ENCODE data around the gene MNX1. TPM values are rescaled to one million over a fixed set of nuclear protein-coding genes. Genes with fewer than 3 reads are reported as not detected.

The MNX1 gene
- total and polyA plus RNA-seq, 7 donors = 4.2 to 5.3 (median 4.2) TPM; not detected in 4

GRCh38 chr7:157043745-157044144 is 33.3 kb upstream of the MNX1 start:
- intact Hi-C loops (cut with DNase I) = no loop called here
- peak; percentile 81 for DNase-seq
- Histone ChIP-seq H3K27ac (peak overlapping the region in 2 of 4 donors; percentile 8 to 11), H3K4me1 (no peaks in the 10 kb centered on the region), H3K36me3 (no peaks in the 10 kb centered on the region), H3K9me3 (no peaks in the 10 kb centered on the region), H3K4me3 (no peak overlapping the region), H3K27me3 (peaks cover 0 to 31% (median 0%) of the 10 kb centered on the region in 3 donors)
- 81 to 82% methylated on average over 12 of the region's 12 CpGs for WGBS, 2 donors
- TF ChIP-seq POLR2AphosphoS5 (IDR thresholded peaks at IDR 0.05) (peak in 1 of 4 donors; percentile 39), CTCF (IDR thresholded peaks at IDR 0.05) (no peak)

GRCh38 chr7:157041514-157042277 is 31.2 kb upstream of the MNX1 start:
- peaks cover 0 to 39% (median 0%) of the 10 kb centered on the region in 3 donors for H3K27me3 ChIP-seq
- no peak for TF ChIP-seq CTCF (IDR thresholded peaks at IDR 0.05)
- no peak for TF ChIP-seq EP300 (IDR thresholded peaks at IDR 0.05)
- no peak for TF ChIP-seq POLR2AphosphoS5 (IDR thresholded peaks at IDR 0.05)
- no peak for TF ChIP-seq POLR2A (IDR thresholded peaks at IDR 0.05)
- intact Hi-C loops (cut with DNase I) = no loop called here
- no peak overlapping the region for H3K4me3 ChIP-seq
- H3K9me3 ChIP-seq = no peaks in the 10 kb centered on the region
- 82 to 84% methylated on average over 20 of the region's 20 CpGs for WGBS, 2 donors
- no peaks in the 10 kb centered on the region for H3K4me1 ChIP-seq
- H3K27ac ChIP-seq = no peak overlapping the region
- H3K36me3 ChIP-seq = no peaks in the 10 kb centered on the region
- DNase-seq = no peak

- no peak overlapping the region for H3K27ac ChIP-seq
- intact Hi-C loops (cut with DNase I) = no loop called here
- no peak for DNase-seq
- H3K4me1 ChIP-seq = no peaks in the 10 kb centered on the region
- no peak overlapping the region for H3K4me3 ChIP-seq
- H3K36me3 ChIP-seq = no peaks in the 10 kb centered on the region
- H3K9me3 ChIP-seq = peaks cover 0 to 6% (median 2%) of the 10 kb centered on the region in 4 donors
- H3K27me3 ChIP-seq = peaks cover 0 to 37% (median 0%) of the 10 kb centered on the region in 3 donors
- no peak for TF ChIP-seq EP300 (IDR thresholded peaks at IDR 0.05)
- TF ChIP-seq CTCF (IDR thresholded peaks at IDR 0.05) = no peak
- no peak for TF ChIP-seq POLR2A (IDR thresholded peaks at IDR 0.05)
- TF ChIP-seq POLR2AphosphoS5 (IDR thresholded peaks at IDR 0.05) = no peak
- 44 to 51% methylated on average over 13 of the region's 13 CpGs for WGBS, 2 donors
Observed at GRCh38 chr7:157041004-157041403, 30.5 kb upstream of the MNX1 start.

GRCh38 chr7:157037635-157038034 is 27.2 kb upstream of the MNX1 start:
- WGBS, 2 donors = 75 to 82% methylated on average over 9 of the region's 9 CpGs
- DNase-seq = no peak
- peaks cover 0 to 38% (median 0%) of the 10 kb centered on the region in 3 donors for H3K27me3 ChIP-seq
- H3K27ac ChIP-seq = no peak overlapping the region
- no peak overlapping the region for H3K4me3 ChIP-seq
- peaks cover 0 to 8% (median 5%) of the 10 kb centered on the region in 4 donors for H3K9me3 ChIP-seq
- H3K4me1 ChIP-seq = no peaks in the 10 kb centered on the region
- no peaks in the 10 kb centered on the region for H3K36me3 ChIP-seq
- no peak for TF ChIP-seq EP300 (IDR thresholded peaks at IDR 0.05)
- no peak for TF ChIP-seq CTCF (IDR thresholded peaks at IDR 0.05)
- no peak for TF ChIP-seq POLR2A (IDR thresholded peaks at IDR 0.05)
- no peak for TF ChIP-seq POLR2AphosphoS5 (IDR thresholded peaks at IDR 0.05)
- intact Hi-C loops (cut with DNase I) = no loop called here

Data from sigmoid colon (tissue), 7 donors.